MM.1S (cell line): ENCODE data around the gene DIS3L2.

Experiments
- CTCF ChIP-seq: fragments of 300-600 bp; sonication (generic); IDR thresholded peaks from 2 replicates; pipeline ENCODE4 v1.5.1; 2016; ENCODE audit warnings: antibody characterized with exemption, low read length, mixed read lengths
- EZH2 ChIP-seq: fragments of 300-600 bp; sonication (generic); optimal IDR thresholded peaks from 2 replicates; pipeline ENCODE3; 2017; ENCODE audit warnings: low read depth, mild to moderate bottlenecking, antibody characterized with exemption, low read length, mixed read lengths
- EZH2phosphoT487 ChIP-seq: fragments of 300-600 bp; sonication (generic); IDR thresholded peaks from 2 replicates; pipeline ENCODE4 v1.6.1; 2018; ENCODE audit warnings: antibody characterized with exemption, low read length

GRCh38 chr2:232250246-232251175, 289.0 kb downstream of the DIS3L2 start:
- TF ChIP-seq CTCF, result no peak
- TF ChIP-seq EZH2phosphoT487, result no peak
- TF ChIP-seq EZH2, result no peak
